HCT116 (cell line): ENCODE measurements around the gene ACY1. TPM values are rescaled to one million over a fixed set of nuclear protein-coding genes. Genes with fewer than 3 reads are reported as not detected.

Source experiments
- ATAC-seq: fragments of 200-7000 bp; cut with Tn5 transposase; 2 replicates; pipeline ENCODE4 v1.9.1; 2020; ENCODE audit warnings: mild to moderate bottlenecking, moderate library complexity
- BruUV-seq: library from RNA; stranded (reverse); fragments of 400-500 nt; replicated peaks from 2 replicates; lab custom pipeline; 2021; lab: Mats Ljungman, UMichigan
- CTCF ChIA-PET: fragments of 300-600 bp; sonication (Branson Sonifier 250); formaldehyde crosslinking; loops from one replicate; lab custom pipeline; 2021; ENCODE audit warnings: antibody characterized with exemption; lab: Charles Lee
- POLR2A ChIA-PET: fragments of 300-600, 350-600 bp; sonication (Branson Sonifier 250); formaldehyde crosslinking; loops from one replicate; lab custom pipeline; 2021; ENCODE audit warnings: antibody characterized with exemption; lab: Charles Lee
- RAD21 ChIA-PET, 2 experiments: fragments of 300-600 bp; sonication (Branson Sonifier 250); formaldehyde crosslinking; loops; one replicate each; lab custom pipeline; 2023; ENCODE audit warnings: low total read pairs in 2 of 2; ENCODE audit not compliant: uncharacterized antibody in 2 of 2, unreplicated experiment in 2 of 2, low non-redundant PET in 1 of 2; lab: Charles Lee
- DNase-seq: peaks from one replicate; pipeline ENCODE4 v3.0.0-alpha.2; 2010; ENCODE audit warnings: low read depth, low spot score
- H2AFZ ChIP-seq: fragments of 200-600 bp; shearing (Covaris generic), sonication (generic); 2 replicates; pipeline ENCODE4 v1.6.1; 2017; ENCODE audit warnings: low read depth, mixed run types, mixed read lengths, antibody characterized with exemption, low read length; ENCODE audit not compliant: poor library complexity, severe bottlenecking
- H3K27ac ChIP-seq: 2 replicates; pipeline ENCODE4 v1.5.1; 2012; ENCODE audit warnings: low read depth, low read length
- H3K27me3 ChIP-seq: fragments of 200-600 bp; sonication (generic); 2 replicates; pipeline ENCODE4 v1.6.1; 2016; ENCODE audit warnings: mixed run types, low read length, mixed read lengths; ENCODE audit not compliant: insufficient read depth
- H3K36me3 ChIP-seq, 2 experiments: fragments of 200-500 bp in 1 of 2; fragments of 200-600 bp in 1 of 2; sonication (Bioruptor generic) in 1 of 2; sonication (generic) in 1 of 2; 2 replicates each; pipeline versions ENCODE4 v1.5.1 to v1.6.1; 2014 to 2016; ENCODE audit warnings: low read length in 2 of 2, inconsistent platforms in 1 of 2, mixed read lengths in 1 of 2, mixed run types in 1 of 2; ENCODE audit not compliant: insufficient read depth in 2 of 2, control insufficient read depth in 1 of 2
- H3K4me1 ChIP-seq, 2 experiments: fragments of 200-600 bp in 1 of 2; sonication (generic) in 1 of 2; 2 replicates each; pipeline versions ENCODE4 v1.5.1 to v1.6.1; 2012 to 2017; ENCODE audit warnings: low read length in 2 of 2, inconsistent platforms in 1 of 2, mild to moderate bottlenecking in 1 of 2, mixed read lengths in 1 of 2, mixed run types in 1 of 2, moderate library complexity in 1 of 2; ENCODE audit not compliant: insufficient read depth in 2 of 2, control insufficient read depth in 1 of 2
- H3K4me2 ChIP-seq: fragments of 200-600 bp; sonication (generic); 2 replicates; pipeline ENCODE4 v1.6.1; 2017; ENCODE audit warnings: mixed run types, low read length, mixed read lengths
- H3K4me3 ChIP-seq, 2 experiments: fragments of 200-600 bp in 1 of 2; sonication (generic) in 1 of 2; replicated peaks in 1 of 2; 2 replicates each; pipeline ENCODE4 v1.5.1; 2011 to 2016; ENCODE audit warnings: low read length in 2 of 2, control low read depth in 1 of 2, low read depth in 1 of 2, mild to moderate bottlenecking in 1 of 2, mixed read lengths in 1 of 2, mixed run types in 1 of 2
- H3K79me2 ChIP-seq: fragments of 200-600 bp; sonication (generic); 2 replicates; pipeline ENCODE4 v1.6.1; 2017; ENCODE audit warnings: mild to moderate bottlenecking, mixed run types, low read length, moderate library complexity, mixed read lengths; ENCODE audit not compliant: insufficient read depth
- H3K9ac ChIP-seq: fragments of 200-600 bp; sonication (generic); 2 replicates; pipeline ENCODE4 v1.6.1; 2016; ENCODE audit warnings: low read length, mixed read lengths
- H3K9me2 ChIP-seq: fragments of 200-600 bp; sonication (generic), shearing (Covaris generic); 2 replicates; pipeline ENCODE4 v1.6.1; 2017; ENCODE audit warnings: mixed run types, mild to moderate bottlenecking, moderate library complexity; ENCODE audit not compliant: insufficient read depth
- H3K9me3 ChIP-seq, 2 experiments: fragments of 200-500 bp in 1 of 2; fragments of 200-600 bp in 1 of 2; sonication (Bioruptor generic) in 1 of 2; sonication (generic) in 1 of 2; 2 replicates each; pipeline ENCODE4 v1.6.1; 2014 to 2017; ENCODE audit warnings: low read length in 2 of 2, mixed read lengths in 2 of 2, inconsistent platforms in 1 of 2, low read depth in 1 of 2, mild to moderate bottlenecking in 1 of 2, mixed run types in 1 of 2, moderate library complexity in 1 of 2; ENCODE audit not compliant: control insufficient read depth in 1 of 2, insufficient read depth in 1 of 2
- H4K20me1 ChIP-seq: fragments of 200-600 bp; sonication (generic), shearing (Covaris generic); 2 replicates; pipeline ENCODE4 v1.6.1; 2017; ENCODE audit warnings: mixed run types, mild to moderate bottlenecking, moderate library complexity; ENCODE audit not compliant: insufficient read depth
- POLR2AphosphoS5 ChIP-seq: IDR thresholded peaks from 2 replicates; pipeline ENCODE4 v1.6.1; 2011; ENCODE audit warnings: mild to moderate bottlenecking, low read depth, low read length, moderate library complexity
- RAD21 ChIP-seq: IDR thresholded peaks from 2 replicates; pipeline ENCODE4 v1.6.1; 2012; ENCODE audit warnings: low read depth, mild to moderate bottlenecking
- SIN3A ChIP-seq: IDR thresholded peaks from 2 replicates; pipeline ENCODE4 v1.6.1; 2012; ENCODE audit warnings: low read depth
- YY1 ChIP-seq: IDR thresholded peaks from 2 replicates; pipeline ENCODE4 v1.6.1; 2011; ENCODE audit warnings: low read length, low read depth, moderate library complexity, mild to moderate bottlenecking; ENCODE audit not compliant: insufficient replicate concordance; ENCODE audit errors: extremely low read depth
- intact Hi-C: fragments of 100-400 bp; cut with micrococcal nuclease; formaldehyde crosslinking; loops from 2 replicates; pipeline ENCODE4 v1.10.0; 2022
- total RNA-seq: library from RNA; stranded (reverse); gene quantifications from one replicate; pipeline ENCODE4 v1.2.1, GENCODE V29; 2021; ENCODE audit not compliant: unreplicated experiment
- TF ChIP-seq, protein P1 (sequence below): IDR thresholded peaks from 2 replicates; pipeline ENCODE4 v1.6.1; 2012
- TF ChIP-seq, protein P2 (sequence below): IDR thresholded peaks from 2 replicates; pipeline ENCODE4 v1.6.1; 2011; ENCODE audit warnings: mild to moderate bottlenecking, low read length, moderate library complexity; ENCODE audit not compliant: insufficient replicate concordance; ENCODE audit errors: extremely low read depth
- TF ChIP-seq, protein P3 (sequence below): IDR thresholded peaks from 2 replicates; pipeline ENCODE4 v1.6.1; 2012; ENCODE audit warnings: low read depth
- TF ChIP-seq, protein P4 (sequence below), 3 experiments: fragments of 200-600 bp in 1 of 3; sonication (generic) in 1 of 3; IDR thresholded peaks in 2 of 3; conservative IDR thresholded peaks in 1 of 3; 2 replicates each; pipeline ENCODE4 v1.5.1; 2012 to 2017; ENCODE audit warnings: low read depth in 2 of 3, low read length in 2 of 3, antibody characterized with exemption in 1 of 3, borderline replicate concordance in 1 of 3, control low read depth in 1 of 3, mild to moderate bottlenecking in 1 of 3, mixed read lengths in 1 of 3, mixed run types in 1 of 3, moderate library complexity in 1 of 3; ENCODE audit not compliant: insufficient read depth in 1 of 3

ACY1 gene
- total RNA-seq, 1 experiment from 2014 or later, result 73.2 TPM

DNA sequence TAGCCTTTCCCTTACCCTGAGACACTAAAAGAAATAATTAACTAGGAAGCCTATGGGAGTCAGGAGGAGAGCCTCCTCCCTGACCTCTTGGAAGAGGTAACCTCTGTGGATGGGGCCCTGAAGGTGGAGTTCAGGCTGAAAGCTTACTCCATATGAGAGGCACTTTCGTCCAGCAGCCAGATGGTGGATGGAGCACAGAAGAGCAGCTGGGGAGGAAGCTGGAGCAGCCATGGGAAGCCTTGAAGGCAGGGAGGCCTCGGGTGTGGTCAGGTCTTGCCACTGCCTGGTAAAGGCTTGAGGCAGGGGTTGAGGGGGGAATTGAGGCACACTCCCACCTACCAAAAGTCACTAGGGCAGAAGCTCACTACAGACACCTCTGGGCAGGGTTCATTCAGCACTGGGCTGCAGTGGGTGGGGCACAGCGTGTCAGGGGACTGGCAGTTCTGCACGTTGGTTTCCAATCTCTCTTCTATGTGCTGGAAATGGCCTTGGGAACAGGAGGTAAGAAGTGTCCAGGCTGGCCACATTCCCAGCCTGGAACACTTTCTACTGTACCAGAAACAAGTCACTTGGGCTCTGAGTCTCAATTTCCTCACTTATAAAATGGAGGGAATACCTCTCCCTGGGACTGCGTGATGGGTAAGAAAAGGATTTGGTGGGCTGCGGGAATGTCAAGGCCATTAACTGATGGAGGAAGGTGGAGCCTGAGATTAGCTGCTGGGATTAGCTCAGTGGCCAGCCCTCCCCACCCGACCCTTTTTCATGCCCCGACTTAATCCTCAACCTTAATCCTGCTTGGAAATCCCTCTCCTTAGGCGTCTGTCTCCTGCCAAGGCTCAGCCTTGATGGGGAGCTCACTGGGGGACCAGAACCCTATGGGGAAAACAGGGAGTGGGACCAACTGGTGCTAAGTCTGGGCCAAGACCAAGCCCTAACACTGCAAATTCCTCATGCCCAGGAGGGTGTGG, 21.4 kb upstream of the ACY1 start (continued):
- TF ChIP-seq RAD21 (no peak), POLR2AphosphoS5 (no peak)

DNA sequence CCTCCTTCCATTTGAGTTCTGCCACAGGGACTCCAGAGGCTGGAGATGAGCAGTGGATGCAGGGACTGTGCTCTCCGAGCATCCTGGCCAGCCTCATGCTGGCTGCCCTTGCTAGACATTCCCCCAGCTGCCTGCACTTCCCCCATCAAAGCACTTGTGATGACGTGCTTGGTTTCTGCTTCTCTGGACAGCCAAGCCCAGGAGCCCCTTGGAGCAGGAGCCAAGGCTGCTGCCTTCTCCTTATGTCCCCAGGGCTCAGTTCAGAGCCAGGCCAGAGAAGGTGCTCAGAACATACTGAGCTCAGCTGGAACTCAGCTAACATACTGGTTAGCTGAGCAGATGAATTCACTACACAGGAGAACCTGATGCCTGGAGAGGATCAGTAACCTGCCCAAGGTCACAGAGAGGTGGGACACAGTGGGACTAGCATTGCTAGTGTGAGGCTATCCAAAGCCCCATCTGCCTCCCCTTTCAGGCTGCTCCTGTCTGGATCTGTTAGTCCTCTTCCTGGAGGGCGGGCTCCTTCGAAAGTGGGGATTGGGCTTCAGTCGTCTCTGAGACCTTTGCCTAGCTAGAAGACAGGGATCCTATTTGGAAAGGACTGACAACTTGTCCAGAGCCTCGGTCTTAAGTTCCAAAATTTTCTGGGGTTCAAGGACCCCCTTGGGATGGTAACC, 20.3 kb upstream of the ACY1 start:
- ChIA-PET POLR2A (interaction anchor here (1.4 kb wide), 1 partner anchor 11 kb away, joined by 6 read pairs; the partner anchor contains the start of gene ABHD14B), RAD21 (no interaction called here), CTCF (interaction anchor here (0.7 to 1.6 kb wide), 3 partner anchors 11 to 22 kb away, joined by 3 to 4 read pairs (median 3); partner anchors contain the start of genes ABHD14B and RRP9)
- BruUV-seq, result no TSS peak
- Histone ChIP-seq H3K4me2 (no peak overlapping the region), H4K20me1 (no peaks in the 10 kb centered on the region), H3K36me3 (0 out of 4 replicates have a peak, but pooled peaks cover 0 to 3% of the 10 kb centered on the region in 2 experiments), H3K9me2 (no peaks in the 10 kb centered on the region), H2AFZ (no peak overlapping the region), H3K27ac (no peak overlapping the region), H3K79me2 (peaks cover 1% of the 10 kb centered on the region; the same call in 1 of the 2 replicates), H3K4me3 (no peak overlapping the region), H3K27me3 (no peaks in the 10 kb centered on the region), H3K9me3 (no peaks in the 10 kb centered on the region), H3K9ac (no peak overlapping the region), H3K4me1 (peaks cover 6 to 14% of the 10 kb centered on the region in 2 experiments)
- TF ChIP-seq, protein P1, sequence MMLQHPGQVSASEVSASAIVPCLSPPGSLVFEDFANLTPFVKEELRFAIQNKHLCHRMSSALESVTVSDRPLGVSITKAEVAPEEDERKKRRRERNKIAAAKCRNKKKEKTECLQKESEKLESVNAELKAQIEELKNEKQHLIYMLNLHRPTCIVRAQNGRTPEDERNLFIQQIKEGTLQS, result no peak
- TF ChIP-seq, protein P2, sequence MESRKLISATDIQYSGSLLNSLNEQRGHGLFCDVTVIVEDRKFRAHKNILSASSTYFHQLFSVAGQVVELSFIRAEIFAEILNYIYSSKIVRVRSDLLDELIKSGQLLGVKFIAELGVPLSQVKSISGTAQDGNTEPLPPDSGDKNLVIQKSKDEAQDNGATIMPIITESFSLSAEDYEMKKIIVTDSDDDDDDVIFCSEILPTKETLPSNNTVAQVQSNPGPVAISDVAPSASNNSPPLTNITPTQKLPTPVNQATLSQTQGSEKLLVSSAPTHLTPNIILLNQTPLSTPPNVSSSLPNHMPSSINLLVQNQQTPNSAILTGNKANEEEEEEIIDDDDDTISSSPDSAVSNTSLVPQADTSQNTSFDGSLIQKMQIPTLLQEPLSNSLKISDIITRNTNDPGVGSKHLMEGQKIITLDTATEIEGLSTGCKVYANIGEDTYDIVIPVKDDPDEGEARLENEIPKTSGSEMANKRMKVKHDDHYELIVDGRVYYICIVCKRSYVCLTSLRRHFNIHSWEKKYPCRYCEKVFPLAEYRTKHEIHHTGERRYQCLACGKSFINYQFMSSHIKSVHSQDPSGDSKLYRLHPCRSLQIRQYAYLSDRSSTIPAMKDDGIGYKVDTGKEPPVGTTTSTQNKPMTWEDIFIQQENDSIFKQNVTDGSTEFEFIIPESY, result no peak
- TF ChIP-seq SIN3A (no peak), YY1 (no peak)
- TF ChIP-seq, protein P3, sequence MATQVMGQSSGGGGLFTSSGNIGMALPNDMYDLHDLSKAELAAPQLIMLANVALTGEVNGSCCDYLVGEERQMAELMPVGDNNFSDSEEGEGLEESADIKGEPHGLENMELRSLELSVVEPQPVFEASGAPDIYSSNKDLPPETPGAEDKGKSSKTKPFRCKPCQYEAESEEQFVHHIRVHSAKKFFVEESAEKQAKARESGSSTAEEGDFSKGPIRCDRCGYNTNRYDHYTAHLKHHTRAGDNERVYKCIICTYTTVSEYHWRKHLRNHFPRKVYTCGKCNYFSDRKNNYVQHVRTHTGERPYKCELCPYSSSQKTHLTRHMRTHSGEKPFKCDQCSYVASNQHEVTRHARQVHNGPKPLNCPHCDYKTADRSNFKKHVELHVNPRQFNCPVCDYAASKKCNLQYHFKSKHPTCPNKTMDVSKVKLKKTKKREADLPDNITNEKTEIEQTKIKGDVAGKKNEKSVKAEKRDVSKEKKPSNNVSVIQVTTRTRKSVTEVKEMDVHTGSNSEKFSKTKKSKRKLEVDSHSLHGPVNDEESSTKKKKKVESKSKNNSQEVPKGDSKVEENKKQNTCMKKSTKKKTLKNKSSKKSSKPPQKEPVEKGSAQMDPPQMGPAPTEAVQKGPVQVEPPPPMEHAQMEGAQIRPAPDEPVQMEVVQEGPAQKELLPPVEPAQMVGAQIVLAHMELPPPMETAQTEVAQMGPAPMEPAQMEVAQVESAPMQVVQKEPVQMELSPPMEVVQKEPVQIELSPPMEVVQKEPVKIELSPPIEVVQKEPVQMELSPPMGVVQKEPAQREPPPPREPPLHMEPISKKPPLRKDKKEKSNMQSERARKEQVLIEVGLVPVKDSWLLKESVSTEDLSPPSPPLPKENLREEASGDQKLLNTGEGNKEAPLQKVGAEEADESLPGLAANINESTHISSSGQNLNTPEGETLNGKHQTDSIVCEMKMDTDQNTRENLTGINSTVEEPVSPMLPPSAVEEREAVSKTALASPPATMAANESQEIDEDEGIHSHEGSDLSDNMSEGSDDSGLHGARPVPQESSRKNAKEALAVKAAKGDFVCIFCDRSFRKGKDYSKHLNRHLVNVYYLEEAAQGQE, result no peak
- TF ChIP-seq, protein P4, sequence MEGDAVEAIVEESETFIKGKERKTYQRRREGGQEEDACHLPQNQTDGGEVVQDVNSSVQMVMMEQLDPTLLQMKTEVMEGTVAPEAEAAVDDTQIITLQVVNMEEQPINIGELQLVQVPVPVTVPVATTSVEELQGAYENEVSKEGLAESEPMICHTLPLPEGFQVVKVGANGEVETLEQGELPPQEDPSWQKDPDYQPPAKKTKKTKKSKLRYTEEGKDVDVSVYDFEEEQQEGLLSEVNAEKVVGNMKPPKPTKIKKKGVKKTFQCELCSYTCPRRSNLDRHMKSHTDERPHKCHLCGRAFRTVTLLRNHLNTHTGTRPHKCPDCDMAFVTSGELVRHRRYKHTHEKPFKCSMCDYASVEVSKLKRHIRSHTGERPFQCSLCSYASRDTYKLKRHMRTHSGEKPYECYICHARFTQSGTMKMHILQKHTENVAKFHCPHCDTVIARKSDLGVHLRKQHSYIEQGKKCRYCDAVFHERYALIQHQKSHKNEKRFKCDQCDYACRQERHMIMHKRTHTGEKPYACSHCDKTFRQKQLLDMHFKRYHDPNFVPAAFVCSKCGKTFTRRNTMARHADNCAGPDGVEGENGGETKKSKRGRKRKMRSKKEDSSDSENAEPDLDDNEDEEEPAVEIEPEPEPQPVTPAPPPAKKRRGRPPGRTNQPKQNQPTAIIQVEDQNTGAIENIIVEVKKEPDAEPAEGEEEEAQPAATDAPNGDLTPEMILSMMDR (IDR thresholded peaks at IDR 0.05 in 2 of 3, conservative IDR thresholded peaks at IDR 0.05 in 1 of 3; ENCODE audit: borderline replicate concordance in 1 of 3, insufficient read depth in 1 of 3, low read depth in 2 of 3, low read length in 2 of 3), result no peak
- ATAC-seq (no peak), DNase-seq (no peak)
- intact Hi-C loops, result no loop called here
